ENCODE results near the gene KLHL29.

KLHL29 gene

DNA sequence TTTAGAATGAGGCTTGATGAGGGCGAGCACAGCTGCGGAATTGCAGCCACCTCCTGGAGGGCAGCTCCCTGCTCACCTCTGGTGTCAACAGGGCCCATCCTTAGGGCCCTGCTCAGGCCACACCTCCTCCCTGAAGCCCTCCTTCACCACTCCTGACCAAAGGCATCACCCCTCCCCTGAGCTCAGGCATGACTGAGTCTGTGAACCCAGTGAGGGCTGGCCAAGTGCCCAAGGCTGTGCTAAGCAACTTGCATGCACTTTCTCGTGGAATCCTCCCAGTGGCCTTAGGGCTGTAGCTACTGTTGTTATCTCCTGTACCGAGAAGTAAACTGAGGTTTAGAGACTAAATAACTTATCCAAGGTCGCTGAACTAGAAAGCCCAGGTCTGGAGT, 101.7 kb downstream of the KLHL29 start:
- no peak for DNase-seq (ENCODE audit: low read depth)
- no peak for TF ChIP-seq CTCF (IDR thresholded peaks at IDR 0.05; ENCODE audit: low read depth, low read length, missing control alignments)
- no peak overlapping the region for H3K4me3 ChIP-seq (ENCODE audit: low read depth, low read length)

DNA sequence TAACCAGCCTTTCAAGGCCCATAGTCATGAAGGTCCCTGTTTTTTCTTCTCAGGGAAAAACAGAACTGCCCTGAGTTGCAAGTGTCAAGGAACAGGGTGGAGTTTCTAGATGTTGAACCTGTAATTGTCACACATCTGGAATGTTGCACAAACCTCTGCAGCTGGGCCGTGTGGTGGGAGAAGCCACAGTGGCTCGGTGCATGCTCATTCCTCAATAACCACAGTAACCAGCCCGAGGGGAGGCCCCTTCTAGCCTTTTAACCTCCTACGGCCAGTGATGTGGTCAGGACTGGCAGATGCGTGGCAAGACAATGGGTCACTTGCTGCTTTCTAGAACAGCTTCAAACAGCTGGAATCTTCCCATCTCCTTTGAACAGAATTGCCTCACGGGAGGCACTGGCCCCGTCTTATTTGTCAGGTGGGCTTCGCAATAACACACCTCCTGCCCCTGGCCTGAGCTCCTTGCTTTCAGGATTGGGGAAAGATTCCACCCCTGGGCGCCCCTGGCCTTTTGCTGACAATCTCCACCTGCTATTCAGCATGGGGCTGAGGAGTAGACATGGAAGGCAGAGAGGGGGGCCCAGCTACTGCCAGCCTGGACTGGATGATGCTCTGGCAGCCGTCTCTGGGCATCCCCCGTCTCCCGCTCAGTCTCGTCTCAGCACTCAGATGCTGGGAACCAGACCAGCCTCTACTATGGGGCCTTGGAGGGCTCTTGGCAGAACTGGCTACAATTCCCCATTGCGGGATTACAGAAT, 102.9 kb downstream of the KLHL29 start:
- TF ChIP-seq CTCF (IDR thresholded peaks at IDR 0.05; ENCODE audit: low read depth, low read length, missing control alignments): no peak
- DNase-seq (ENCODE audit: low read depth): no peak

DNA sequence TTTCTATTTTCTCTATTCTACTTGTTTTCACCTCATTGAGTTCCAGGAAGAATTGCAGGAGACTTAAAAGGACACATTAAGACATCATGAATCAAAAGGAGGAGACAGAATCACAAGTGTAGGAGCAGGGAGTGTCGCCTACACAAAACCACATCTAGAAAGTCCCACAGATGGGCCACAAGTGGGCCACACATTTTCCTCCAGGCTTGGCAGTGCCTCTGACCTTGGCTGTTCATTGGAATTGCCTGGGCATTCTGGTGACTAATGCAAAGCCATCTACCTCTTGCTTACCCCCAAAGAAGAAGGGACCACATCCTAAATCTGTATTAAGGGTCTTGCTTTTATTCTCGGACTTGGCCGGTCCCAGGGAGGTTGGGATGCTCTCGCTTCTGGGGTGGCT, 103.6 kb downstream of the KLHL29 start:
- DNase-seq (ENCODE audit: low read depth): no peak
- TF ChIP-seq CTCF (IDR thresholded peaks at IDR 0.05; ENCODE audit: low read depth, low read length, missing control alignments): no peak
- H3K4me3 ChIP-seq (ENCODE audit: low read depth, low read length): no peak overlapping the region

More for the DNA sequence above, 102.9 kb downstream of the KLHL29 start:
- no peak overlapping the region for H3K4me3 ChIP-seq (ENCODE audit: low read depth, low read length)

GRCh38 chr2:23489471-23490322, 104.7 kb downstream of the KLHL29 start:
- no peak for TF ChIP-seq CTCF (IDR thresholded peaks at IDR 0.05; ENCODE audit: low read depth, low read length, missing control alignments)
- DNase-seq (ENCODE audit: low read depth): no peak

DNA sequence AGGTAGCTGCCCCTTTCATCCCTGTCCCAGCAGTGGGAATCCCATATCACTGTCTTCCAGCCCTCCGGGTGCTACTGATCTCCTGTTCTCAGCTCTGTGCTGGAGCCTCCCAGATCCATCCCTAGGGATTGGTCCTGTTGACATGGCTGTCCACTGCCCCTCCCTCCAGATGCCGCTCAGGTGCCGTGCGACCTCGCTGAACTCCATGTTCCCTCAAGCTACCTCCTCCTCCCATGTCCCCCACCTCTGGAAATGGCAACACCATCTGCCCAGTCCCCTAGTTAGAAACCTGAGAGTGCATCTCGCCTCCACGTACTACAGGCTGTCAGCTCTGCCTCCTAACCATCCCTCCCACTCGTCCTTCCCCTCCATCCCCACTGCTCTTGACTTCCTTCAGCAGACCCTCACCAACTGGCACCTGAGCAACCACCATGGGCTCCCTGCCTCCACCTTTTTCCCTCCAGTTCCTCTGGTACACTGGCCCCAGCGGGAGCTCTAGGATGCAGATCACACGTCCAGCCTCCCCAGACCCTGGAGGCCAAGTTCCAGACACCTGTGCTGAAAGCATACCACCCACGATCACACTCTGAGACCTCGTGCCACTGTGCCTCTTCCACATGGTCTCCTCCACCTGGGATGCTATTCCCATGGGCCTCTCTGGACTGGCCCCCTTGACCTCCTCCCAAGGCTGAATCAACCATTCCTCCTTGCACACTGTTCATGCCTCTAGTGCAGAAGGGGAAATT, 106.8 kb downstream of the KLHL29 start:
- TF ChIP-seq CTCF (IDR thresholded peaks at IDR 0.05; ENCODE audit: low read depth, low read length, missing control alignments): no peak
- H3K4me3 ChIP-seq (ENCODE audit: low read depth, low read length): no peak overlapping the region
- no peak for DNase-seq (ENCODE audit: low read depth)

More at GRCh38 chr2:23489471-23490322, 104.7 kb downstream of the KLHL29 start:
- H3K4me3 ChIP-seq (ENCODE audit: low read depth, low read length): no peak overlapping the region

GRCh38 chr2:23492337-23492675, 107.3 kb downstream of the KLHL29 start:
- no peak for TF ChIP-seq CTCF (IDR thresholded peaks at IDR 0.05; ENCODE audit: low read depth, low read length, missing control alignments)

More at GRCh38 chr2:23492337-23492675, 107.3 kb downstream of the KLHL29 start:
- no peak for DNase-seq (ENCODE audit: low read depth)
- no peak overlapping the region for H3K4me3 ChIP-seq (ENCODE audit: low read depth, low read length)
